Activated T-cell treated with anti-CD3 and anti-CD28 coated beads, Interleukin-2, amount 50 U/mL, for 4 hours (primary cell): ENCODE results near the gene BAIAP2L1. TPM values are rescaled to one million over a fixed set of nuclear protein-coding genes. Genes with fewer than 3 reads are reported as not detected.

Source experiments
- ATAC-seq, 2 donors: fragments of 200-7000 bp; cut with Tn5 transposase; one replicate each; pipeline ENCODE4 v1.10.0; 2021
- DNase-seq: peaks from one replicate; pipeline ENCODE4 v3.0.0-alpha.2; 2020
- H3K27me3 Mint-ChIP-seq: one replicate; pipeline ENCODE4 v1.8.0; 2021; ENCODE audit warnings: low read depth, mixed read lengths
- H3K36me3 Mint-ChIP-seq: one replicate; pipeline ENCODE4 v1.8.0; 2022; ENCODE audit warnings: mixed read lengths; ENCODE audit not compliant: insufficient read depth
- H3K4me1 Mint-ChIP-seq: one replicate; pipeline ENCODE4 v1.8.0; 2021; ENCODE audit warnings: low read depth, mixed read lengths
- H3K4me3 Mint-ChIP-seq: one replicate; pipeline ENCODE4 v1.8.0; 2021; ENCODE audit warnings: mild to moderate bottlenecking, moderate library complexity, mixed read lengths
- H3K9me3 Mint-ChIP-seq: one replicate; pipeline ENCODE4 v1.8.0; 2021; ENCODE audit warnings: mixed read lengths
- total RNA-seq, 3 donors: library from RNA; stranded (reverse); gene quantifications; one replicate each; pipeline ENCODE4 v1.2.1, GENCODE V29; 2021

The BAIAP2L1 gene
- total RNA-seq, 3 donors from 2014 or later, result 0.34 to 1.2 (median 0.56) TPM

DNA sequence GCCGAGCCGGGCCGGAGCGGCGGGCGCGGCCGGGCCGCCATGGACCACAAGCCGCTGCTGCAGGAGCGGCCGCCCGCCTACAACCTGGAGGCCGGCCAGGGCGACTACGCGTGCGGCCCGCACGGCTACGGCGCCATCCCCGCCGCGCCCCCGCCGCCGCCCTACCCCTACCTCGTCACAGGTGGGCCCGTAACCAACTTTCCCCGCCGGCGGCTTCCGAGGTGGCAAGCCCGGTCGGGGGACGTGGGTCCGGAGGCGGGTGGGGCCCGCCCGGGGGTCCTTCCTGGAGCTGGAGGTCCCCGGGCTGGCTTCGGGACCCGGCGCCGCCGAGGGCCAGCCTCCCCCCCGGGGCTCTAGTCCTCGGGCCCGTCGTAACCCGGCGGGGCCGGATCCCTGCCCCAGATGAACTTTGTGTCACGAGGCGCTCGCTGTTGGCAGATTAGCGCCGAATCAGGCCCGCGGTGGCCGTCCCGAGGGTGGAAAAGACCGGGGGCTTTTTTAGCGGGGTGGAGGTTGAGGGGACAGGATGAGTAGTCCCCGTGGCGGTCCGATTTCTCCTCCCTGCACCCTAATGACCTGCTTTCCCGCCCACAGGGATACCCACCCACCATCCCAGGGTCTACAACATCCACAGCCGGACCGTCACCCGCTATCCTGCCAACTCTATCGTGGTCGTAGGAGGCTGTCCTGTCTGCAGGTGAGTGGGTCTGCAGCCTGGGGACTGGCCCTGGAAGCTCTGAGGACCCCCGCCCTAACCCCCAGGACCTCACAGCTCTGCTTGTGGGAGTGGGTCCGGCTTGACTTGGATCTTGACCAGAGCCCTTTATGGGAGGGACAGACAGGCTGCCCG lies 118.9 kb downstream of the BAIAP2L1 start:
- no peaks in the 10 kb centered on the region for H3K27me3 Mint-ChIP-seq
- ATAC-seq (peak; percentile 50 to 58), DNase-seq (peak; percentile 36)
- peaks cover 35% of the 10 kb centered on the region for H3K4me1 Mint-ChIP-seq
- peaks cover 6% of the 10 kb centered on the region for H3K36me3 Mint-ChIP-seq
- H3K9me3 Mint-ChIP-seq, result no peaks in the 10 kb centered on the region
- H3K4me3 Mint-ChIP-seq, result peak overlapping the region; percentile 87

DNA sequence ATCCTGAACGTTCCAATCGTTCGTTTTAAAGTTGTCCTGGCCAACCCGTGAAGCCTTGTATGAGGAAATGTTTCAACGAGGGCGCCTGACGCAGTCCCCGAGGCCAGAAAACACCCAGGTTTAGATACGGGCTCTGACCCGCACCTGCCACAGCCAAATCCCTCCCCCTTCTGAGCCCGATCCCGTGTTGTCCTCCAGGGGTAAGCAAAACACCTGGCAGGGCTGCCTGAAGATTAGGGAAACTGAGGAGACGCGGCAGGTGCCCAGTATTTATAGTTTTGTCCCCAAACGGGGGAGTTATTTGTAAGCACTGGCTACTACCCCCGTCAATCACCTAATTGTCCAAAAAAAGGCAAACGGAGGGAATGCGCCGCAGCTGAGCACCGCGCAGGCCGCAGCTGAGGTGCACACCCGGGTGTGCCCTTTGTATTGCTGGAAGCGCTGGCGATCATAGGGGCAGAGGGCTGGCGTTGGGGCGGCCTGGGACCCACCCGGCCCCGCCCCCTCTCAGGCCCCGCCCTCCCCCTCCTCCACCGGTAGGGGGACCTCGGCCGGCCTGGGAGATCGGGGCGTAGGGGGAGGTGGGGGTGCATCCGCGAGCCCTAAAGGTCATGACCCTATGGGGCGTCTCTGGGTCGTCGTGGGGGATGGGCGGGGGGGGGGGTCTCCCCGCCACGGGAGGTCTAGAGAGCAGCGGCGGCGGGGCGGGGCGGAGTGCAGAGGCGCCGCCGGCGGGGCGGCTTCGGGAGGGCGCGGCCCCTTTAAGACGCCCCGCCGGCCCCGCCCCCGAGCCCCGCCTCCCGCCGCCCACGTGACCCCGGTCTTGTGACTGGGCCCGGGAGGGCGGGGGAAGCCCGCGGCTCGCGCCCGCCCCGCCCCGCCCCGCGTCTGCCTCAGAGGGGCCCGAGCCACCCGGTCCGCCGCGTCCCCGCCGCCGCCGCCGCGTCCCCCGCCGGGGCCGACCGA lies 119.8 kb downstream of the BAIAP2L1 start, which contains the start of gene BRI3:
TSS of gene BRI3 (plus strand) at position 896 of the 966 bp plus-strand sequence. CDS start 110 bp downstream, outside the sequence.
- H3K4me3 Mint-ChIP-seq, result peak within 1 kb of the TSS; percentile 87
- DNase-seq (peak; percentile 93), ATAC-seq (peak; percentile 84 to 86)
- no peaks in the 10 kb centered on the region for H3K27me3 Mint-ChIP-seq
- H3K36me3 Mint-ChIP-seq, result peaks cover 6% of the 10 kb centered on the region
- no peaks in the 10 kb centered on the region for H3K9me3 Mint-ChIP-seq
- H3K4me1 Mint-ChIP-seq, result peaks cover 30% of the 10 kb centered on the region

DNA sequence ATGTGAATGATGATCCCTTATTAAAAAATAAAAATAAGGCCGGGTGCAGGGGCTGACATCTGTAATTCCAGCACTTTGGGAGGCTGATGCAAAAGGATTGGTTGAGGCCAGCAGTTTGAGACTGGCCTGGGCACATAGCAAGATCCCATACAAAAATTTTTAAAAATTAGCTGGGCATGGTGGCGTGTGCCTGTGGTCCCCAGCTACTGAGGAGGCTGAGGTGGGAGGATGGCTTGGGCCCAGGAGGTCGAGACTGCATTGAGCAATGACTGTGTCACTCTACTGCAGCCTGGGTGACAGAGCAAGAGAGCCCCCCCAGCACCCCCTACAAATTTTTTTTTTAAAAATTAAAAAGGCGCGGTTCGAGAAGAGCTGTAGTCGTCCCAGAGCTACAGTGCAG lies 120.6 kb downstream of the BAIAP2L1 start:
- H3K36me3 Mint-ChIP-seq, result peaks cover 6% of the 10 kb centered on the region
- DNase-seq (no peak), ATAC-seq (no peak)
- H3K4me1 Mint-ChIP-seq, result peaks cover 30% of the 10 kb centered on the region
- no peaks in the 10 kb centered on the region for H3K27me3 Mint-ChIP-seq
- peak overlapping the region; percentile 81 for H3K4me3 Mint-ChIP-seq
- no peaks in the 10 kb centered on the region for H3K9me3 Mint-ChIP-seq

DNA sequence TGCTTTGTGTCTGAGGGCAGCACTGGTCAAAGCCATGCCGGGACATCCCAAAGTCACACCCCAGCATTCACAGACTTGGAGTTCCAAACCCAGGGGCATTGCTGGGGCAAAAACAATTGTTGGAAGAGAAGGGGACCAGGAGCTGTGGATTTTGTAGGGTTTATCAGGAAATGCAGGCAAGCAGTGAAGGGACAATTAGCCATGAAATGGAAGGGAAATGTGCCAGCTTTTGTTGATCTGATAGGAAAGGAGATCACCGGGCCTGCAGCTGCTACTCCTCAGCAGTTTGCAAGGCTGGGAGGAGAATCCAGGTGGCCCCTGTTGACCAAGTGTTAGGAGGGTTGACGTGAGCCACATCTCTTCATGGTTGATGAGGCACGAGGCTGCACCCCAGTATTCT lies 122.0 kb downstream of the BAIAP2L1 start:
- Mint-ChIP-seq H3K27me3 (no peaks in the 10 kb centered on the region), H3K4me1 (peaks cover 17% of the 10 kb centered on the region), H3K36me3 (peaks cover 3% of the 10 kb centered on the region), H3K9me3 (no peaks in the 10 kb centered on the region), H3K4me3 (no peak overlapping the region)
- ATAC-seq (no peak), DNase-seq (no peak)

DNA sequence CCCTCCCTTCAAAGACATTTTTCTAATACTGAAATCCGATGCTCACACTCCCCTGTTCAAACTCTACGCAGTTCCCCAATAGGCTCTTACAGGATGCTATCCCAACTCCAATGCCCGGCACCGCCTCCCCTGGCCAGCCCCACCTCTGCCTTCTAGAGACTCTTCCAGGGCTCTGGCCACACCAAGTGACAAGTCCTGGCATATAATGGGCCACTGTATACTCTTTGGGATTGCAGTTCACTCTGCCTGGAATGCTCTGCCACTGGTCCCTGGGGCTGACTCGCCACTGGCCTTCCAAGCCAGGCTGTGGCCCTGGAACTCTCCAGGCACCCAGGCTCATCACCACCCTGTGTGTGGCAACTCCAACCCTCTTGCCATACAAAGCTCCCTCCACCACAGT lies 122.5 kb downstream of the BAIAP2L1 start:
- DNase-seq (no peak), ATAC-seq (no peak)
- Mint-ChIP-seq H3K4me1 (peaks cover 14% of the 10 kb centered on the region), H3K27me3 (no peaks in the 10 kb centered on the region), H3K4me3 (no peak overlapping the region), H3K36me3 (peaks cover 3% of the 10 kb centered on the region), H3K9me3 (no peaks in the 10 kb centered on the region)

DNA sequence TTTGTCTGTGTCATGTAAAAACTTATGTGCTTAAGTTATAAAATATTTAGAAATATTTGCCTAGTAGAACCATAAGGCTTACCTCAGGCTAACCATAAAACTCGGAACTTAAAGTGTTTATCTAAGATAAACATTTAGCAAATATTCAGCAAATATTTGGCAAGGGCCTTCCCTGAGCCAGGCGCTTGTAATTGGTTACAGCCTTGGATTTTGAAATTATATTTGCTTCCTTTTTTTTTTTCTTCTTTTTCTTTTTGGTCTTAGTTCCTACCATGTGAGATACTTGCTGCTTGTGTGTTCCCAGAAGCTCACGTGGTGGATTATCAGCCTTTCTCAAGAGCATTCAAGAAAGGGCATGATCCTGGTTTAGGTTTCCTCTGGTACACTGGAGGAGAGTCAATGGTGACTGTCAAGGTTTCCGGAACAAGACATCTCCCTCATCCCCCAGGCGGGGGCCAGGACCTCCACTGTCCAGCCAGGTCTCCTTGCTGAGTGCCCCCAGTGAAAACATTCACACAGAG lies 124.6 kb downstream of the BAIAP2L1 start:
- no peak overlapping the region for H3K4me3 Mint-ChIP-seq
- DNase-seq (no peak), ATAC-seq (no peak)
- no peaks in the 10 kb centered on the region for H3K27me3 Mint-ChIP-seq
- no peaks in the 10 kb centered on the region for H3K36me3 Mint-ChIP-seq
- H3K4me1 Mint-ChIP-seq, result peaks cover 2% of the 10 kb centered on the region
- no peaks in the 10 kb centered on the region for H3K9me3 Mint-ChIP-seq

DNA sequence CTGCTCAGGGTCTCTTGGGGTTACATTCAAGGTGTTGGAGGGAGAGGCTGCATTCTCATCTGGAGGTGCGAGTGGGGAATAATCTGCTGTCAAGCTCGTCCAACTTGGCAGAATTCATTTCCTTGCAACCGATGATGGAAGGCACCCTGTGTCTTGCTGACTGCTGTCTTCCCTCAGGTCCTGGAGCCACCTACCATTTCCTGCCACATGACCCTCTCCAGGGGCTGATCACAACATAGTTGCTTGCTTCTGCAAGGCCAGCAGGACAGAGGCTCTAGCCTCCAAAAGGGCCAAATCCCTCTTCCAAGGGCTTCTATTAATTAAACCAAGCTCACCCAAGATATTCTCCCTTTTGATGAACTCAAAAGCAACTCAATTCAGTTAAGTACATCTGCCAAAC lies 133.6 kb downstream of the BAIAP2L1 start:
- ATAC-seq (no peak), DNase-seq (no peak)
- no peaks in the 10 kb centered on the region for H3K4me1 Mint-ChIP-seq
- H3K9me3 Mint-ChIP-seq, result no peaks in the 10 kb centered on the region
- peaks cover 3% of the 10 kb centered on the region for H3K36me3 Mint-ChIP-seq
- no peaks in the 10 kb centered on the region for H3K27me3 Mint-ChIP-seq
- no peak overlapping the region for H3K4me3 Mint-ChIP-seq

DNA sequence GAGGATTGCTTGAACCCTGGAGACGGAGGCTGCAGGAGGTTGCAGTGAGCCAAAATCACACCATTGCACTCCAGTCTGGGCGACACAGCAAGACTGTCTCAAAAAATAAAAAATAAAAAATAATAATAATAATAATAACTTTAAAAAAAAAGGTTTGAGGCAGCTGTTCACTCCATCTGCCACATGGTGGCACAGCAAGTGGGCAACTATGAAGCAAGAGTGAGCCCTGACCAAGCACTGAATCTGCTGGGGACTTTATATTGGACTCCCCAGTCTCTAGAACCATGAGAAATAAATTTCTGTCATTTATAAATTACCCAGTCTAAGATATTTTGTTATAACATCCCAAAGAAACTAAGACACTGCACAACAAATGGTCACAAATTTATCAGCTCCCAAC lies 134.1 kb downstream of the BAIAP2L1 start:
- ATAC-seq, result no peak
- Mint-ChIP-seq H3K4me3 (no peak overlapping the region), H3K4me1 (no peaks in the 10 kb centered on the region), H3K9me3 (no peaks in the 10 kb centered on the region), H3K27me3 (no peaks in the 10 kb centered on the region), H3K36me3 (peaks cover 5% of the 10 kb centered on the region)
- no peak for DNase-seq

DNA sequence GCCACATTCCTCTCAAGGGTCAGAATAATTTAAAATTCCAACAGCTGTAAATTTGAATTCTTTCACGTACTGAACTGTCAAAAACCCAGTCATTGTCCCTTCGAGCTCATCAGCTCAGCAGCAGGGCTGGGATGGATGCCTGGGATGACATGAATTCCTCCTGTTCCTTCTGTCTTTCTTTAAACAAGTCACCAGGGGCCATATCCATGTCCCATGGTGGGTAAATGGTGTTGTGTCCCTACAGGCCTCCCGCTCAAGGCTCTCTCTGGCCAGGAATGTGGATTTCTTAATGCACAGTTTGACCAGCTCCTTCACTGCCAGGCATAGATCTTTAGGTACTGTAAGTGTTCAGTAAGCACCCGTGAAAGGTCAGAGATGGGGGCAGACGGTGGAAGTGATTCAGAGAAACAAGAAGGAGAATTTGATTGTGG lies 135.0 kb downstream of the BAIAP2L1 start:
- H3K9me3 Mint-ChIP-seq, result no peaks in the 10 kb centered on the region
- no peak overlapping the region for H3K4me3 Mint-ChIP-seq
- DNase-seq (no peak), ATAC-seq (no peak)
- H3K4me1 Mint-ChIP-seq, result no peaks in the 10 kb centered on the region
- no peaks in the 10 kb centered on the region for H3K27me3 Mint-ChIP-seq
- peaks cover 12% of the 10 kb centered on the region for H3K36me3 Mint-ChIP-seq

DNA sequence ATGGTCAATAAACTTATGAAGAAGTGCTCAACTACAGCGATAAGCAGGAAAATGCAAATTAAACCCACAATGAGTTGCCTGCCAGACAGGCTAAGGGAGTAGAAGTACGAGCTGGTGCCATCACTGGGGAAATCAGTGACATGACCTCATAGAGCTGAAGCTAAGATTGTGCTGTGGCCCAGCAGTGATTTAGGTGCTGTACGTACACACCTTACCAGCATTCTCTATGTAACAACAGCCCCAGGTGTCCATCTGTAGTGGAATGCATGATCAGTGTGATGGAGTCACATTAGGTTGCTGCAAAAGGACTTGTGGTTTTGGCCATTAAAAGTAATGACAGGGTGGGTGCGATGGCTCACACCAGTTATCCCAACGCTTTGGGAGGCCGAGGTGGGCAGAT lies 143.2 kb downstream of the BAIAP2L1 start:
- no peaks in the 10 kb centered on the region for H3K27me3 Mint-ChIP-seq
- no peaks in the 10 kb centered on the region for H3K9me3 Mint-ChIP-seq
- peaks cover 21% of the 10 kb centered on the region for H3K4me1 Mint-ChIP-seq
- ATAC-seq, result no peak
- H3K36me3 Mint-ChIP-seq, result peaks cover 18% of the 10 kb centered on the region
- DNase-seq, result no peak
- no peak overlapping the region for H3K4me3 Mint-ChIP-seq

DNA sequence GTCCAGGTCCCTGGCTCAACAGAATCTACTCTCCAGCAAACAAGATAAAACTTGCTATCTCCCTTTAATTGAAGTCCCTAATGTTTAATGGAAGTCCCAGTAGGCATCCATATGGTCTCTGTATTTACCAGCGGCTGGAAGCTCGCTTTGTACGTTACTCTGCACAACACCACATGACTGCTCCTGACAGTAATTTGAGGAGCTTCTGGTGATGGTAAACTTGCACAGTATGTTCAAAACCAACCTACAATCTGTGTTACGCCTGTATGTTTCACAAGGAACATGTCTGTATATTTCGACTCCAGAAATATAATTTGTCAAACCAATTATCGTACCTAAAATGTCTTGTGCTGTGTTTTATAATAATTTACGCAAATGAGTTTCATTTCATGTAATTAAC lies 144.5 kb downstream of the BAIAP2L1 start:
- Mint-ChIP-seq H3K27me3 (no peaks in the 10 kb centered on the region), H3K4me1 (peaks cover 26% of the 10 kb centered on the region), H3K9me3 (no peaks in the 10 kb centered on the region), H3K36me3 (peaks cover 12% of the 10 kb centered on the region), H3K4me3 (no peak overlapping the region)
- DNase-seq (no peak), ATAC-seq (no peak)

DNA sequence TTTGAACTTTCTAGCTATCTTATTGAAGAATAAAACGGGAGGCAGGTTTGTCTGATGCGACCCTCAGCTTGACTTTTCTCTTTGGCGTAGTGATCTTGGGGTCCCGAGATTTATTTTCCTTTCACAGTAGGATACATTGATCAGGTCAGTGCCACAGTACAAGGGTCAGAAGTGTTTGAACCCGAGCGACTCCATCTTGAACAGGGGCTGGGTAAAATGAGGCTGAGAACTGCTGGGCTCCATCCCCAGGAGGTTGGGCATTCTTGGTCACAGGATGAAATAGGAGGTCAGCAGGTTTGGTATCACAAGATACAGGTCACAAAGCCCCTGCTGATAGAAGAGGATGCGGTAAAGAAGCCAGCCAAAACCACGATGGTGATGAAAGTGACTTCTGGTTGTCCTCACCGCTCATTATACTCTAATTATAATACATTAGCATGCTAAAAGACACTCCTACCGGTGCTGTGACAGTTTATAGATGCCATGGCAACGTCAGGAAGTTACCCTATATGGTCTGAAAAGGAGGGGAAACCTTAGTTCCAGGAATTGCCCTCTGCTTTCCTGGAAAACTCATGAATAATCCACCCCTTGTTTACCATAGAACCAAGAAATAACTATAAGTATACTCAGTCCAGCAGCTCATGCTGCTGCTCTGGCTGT lies 145.8 kb downstream of the BAIAP2L1 start:
- DNase-seq (no peak), ATAC-seq (no peak)
- Mint-ChIP-seq H3K27me3 (no peaks in the 10 kb centered on the region), H3K4me1 (peaks cover 37% of the 10 kb centered on the region), H3K4me3 (no peak overlapping the region), H3K9me3 (no peaks in the 10 kb centered on the region), H3K36me3 (peaks cover 9% of the 10 kb centered on the region)

DNA sequence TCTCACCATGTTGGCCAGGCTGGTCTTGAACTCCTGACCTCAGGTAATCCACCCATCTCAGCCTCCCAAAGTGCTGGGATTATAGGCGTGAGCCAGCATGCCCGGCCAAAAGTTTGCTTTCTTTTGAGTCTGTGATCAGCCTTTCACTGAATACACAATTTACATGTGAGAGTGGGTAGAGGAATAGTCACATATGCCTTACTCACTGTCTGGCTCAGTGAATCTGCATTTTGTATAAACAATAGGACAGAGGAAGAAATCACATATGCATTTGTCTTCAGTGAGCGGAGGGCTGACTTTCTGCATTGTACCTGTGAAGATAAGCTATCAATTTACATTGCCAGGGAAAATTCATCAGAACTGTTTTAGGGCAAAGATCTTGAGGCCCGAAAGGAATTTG lies 146.4 kb downstream of the BAIAP2L1 start:
- Mint-ChIP-seq H3K36me3 (peaks cover 9% of the 10 kb centered on the region), H3K4me1 (peaks cover 43% of the 10 kb centered on the region), H3K4me3 (no peak overlapping the region), H3K27me3 (no peaks in the 10 kb centered on the region), H3K9me3 (no peaks in the 10 kb centered on the region)
- no peak for DNase-seq
- no peak for ATAC-seq
